ENCODE results near the gene MYO9A.
"Not testable (repeated sequence)": the region's sequence is repeated elsewhere in the genome, so short reads cannot be mapped to it uniquely, and the experiment has no call there.

MYO9A gene

DNA sequence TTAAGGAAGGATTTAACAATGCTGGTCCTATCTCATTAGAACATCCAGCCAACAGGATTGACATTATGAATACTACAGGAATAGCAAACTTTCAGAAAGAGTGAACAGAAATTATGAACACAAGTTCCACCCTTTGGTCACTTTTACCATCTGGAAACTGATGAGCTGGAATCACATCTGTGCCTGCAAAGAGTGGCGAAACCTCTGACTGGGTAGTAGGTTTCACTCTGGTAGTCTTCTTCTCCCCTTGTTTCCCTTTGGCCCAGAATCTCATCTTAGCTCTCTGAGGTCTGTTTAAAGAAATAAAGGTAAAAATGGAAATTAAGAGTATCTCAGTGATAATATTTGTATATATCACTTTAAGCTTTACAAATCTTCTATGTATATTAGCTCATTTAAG is 234.5 kb downstream of the MYO9A start:
- no peak overlapping the region for H3K27ac ChIP-seq
- H3K36me3 ChIP-seq: no peaks in the 10 kb centered on the region
- no peak for TF ChIP-seq CTCF (IDR thresholded peaks at IDR 0.05)
- H3K4me3 ChIP-seq (ENCODE audit: low read depth in 1 of 2, low read length in 1 of 2): no peak overlapping the region
- H3K9me3 ChIP-seq: no peaks in the 10 kb centered on the region
- H3K4me1 ChIP-seq (ENCODE audit: control insufficient read depth in 1 of 2, insufficient read depth in 1 of 2, low read depth in 1 of 2, low read length in 1 of 2): no peaks in the 10 kb centered on the region
- no peaks in the 10 kb centered on the region for H3K27me3 ChIP-seq

- H3K27ac ChIP-seq: no peak overlapping the region
- H3K4me3 ChIP-seq (ENCODE audit: low read depth in 1 of 2, low read length in 1 of 2): no peak overlapping the region
- H3K27me3 ChIP-seq: no peaks in the 10 kb centered on the region
- no peaks in the 10 kb centered on the region for H3K36me3 ChIP-seq
- no peaks in the 10 kb centered on the region for H3K9me3 ChIP-seq
- TF ChIP-seq CTCF (IDR thresholded peaks at IDR 0.05): no peak
- H3K4me1 ChIP-seq (ENCODE audit: control insufficient read depth in 1 of 2, insufficient read depth in 1 of 2, low read depth in 1 of 2, low read length in 1 of 2): no peaks in the 10 kb centered on the region
Measured at GRCh38 chr15:71880276-71880675, 237.7 kb downstream of the MYO9A start.

DNA sequence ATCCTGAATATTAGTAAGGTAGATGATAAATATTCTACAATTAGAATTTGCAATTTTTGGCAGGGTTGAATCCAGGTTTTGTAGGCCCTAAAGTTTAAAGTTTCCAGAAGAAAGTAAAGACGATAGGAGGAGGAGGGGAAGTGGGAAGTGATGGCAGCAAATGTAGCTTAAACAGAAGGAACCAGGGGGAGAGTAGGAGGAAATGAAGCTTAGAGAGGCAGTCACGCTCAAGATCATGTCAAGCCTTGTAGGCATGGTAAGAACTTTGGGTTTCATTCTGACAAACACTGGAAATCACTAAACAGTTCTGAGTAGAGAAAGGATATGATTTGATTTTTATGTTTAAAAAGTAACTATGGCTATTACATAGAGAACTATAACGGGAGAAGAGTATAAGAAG is 243.7 kb downstream of the MYO9A start:
- Histone ChIP-seq H3K27me3 (no peaks in the 10 kb centered on the region), H3K4me1 (ENCODE audit: control insufficient read depth in 1 of 2, insufficient read depth in 1 of 2, low read depth in 1 of 2, low read length in 1 of 2) (no peaks in the 10 kb centered on the region), H3K36me3 (no peaks in the 10 kb centered on the region), H3K27ac (no peak overlapping the region), H3K9me3 (no peaks in the 10 kb centered on the region), H3K4me3 (ENCODE audit: low read depth in 1 of 2, low read length in 1 of 2) (no peak overlapping the region)
- TF ChIP-seq CTCF (IDR thresholded peaks at IDR 0.05): no peak

DNA sequence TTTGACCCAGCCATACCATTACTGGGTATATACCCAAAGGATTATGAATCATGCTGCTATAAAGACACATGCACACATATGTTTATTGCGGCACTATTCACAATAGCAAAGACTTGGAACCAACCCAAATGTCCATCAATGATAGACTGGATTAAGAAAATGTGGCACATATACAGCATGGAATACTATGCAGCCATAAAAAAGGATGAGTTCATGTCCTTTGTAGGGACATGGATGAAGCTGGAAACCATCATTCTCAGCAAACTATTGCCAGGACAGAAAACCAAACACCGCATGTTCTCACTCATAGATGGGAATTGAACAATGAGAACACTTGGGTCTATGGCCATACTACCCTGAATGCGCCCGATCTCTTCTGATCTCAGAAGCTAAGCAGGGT is 259.7 kb downstream of the MYO9A start:
- not testable (repeated sequence) for H3K27ac ChIP-seq; H3K4me3 ChIP-seq (ENCODE audit: low read depth in 1 of 2, low read length in 1 of 2); H3K27me3 ChIP-seq; H3K9me3 ChIP-seq; H3K36me3 ChIP-seq; H3K4me1 ChIP-seq (ENCODE audit: control insufficient read depth in 1 of 2, insufficient read depth in 1 of 2, low read depth in 1 of 2, low read length in 1 of 2)

- no peaks in the 10 kb centered on the region for H3K27me3 ChIP-seq
- TF ChIP-seq CTCF (IDR thresholded peaks at IDR 0.05): no peak
- no peaks in the 10 kb centered on the region for H3K9me3 ChIP-seq
- peaks cover 3% of the 10 kb centered on the region for H3K36me3 ChIP-seq
- H3K4me1 ChIP-seq (ENCODE audit: control insufficient read depth in 1 of 2, insufficient read depth in 1 of 2, low read depth in 1 of 2, low read length in 1 of 2): no peaks in the 10 kb centered on the region
- H3K27ac ChIP-seq: no peak overlapping the region
- no peak overlapping the region for H3K4me3 ChIP-seq (ENCODE audit: low read depth in 1 of 2, low read length in 1 of 2)
Measured at GRCh38 chr15:71853543-71853942, 264.4 kb downstream of the MYO9A start.

GRCh38 chr15:71844916-71845315 is 273.0 kb downstream of the MYO9A start:
- Histone ChIP-seq H3K9me3 (no peaks in the 10 kb centered on the region), H3K27ac (no peak overlapping the region), H3K36me3 (peaks cover 5% of the 10 kb centered on the region), H3K4me3 (ENCODE audit: low read depth in 1 of 2, low read length in 1 of 2) (no peak overlapping the region), H3K27me3 (no peaks in the 10 kb centered on the region), H3K4me1 (ENCODE audit: control insufficient read depth in 1 of 2, insufficient read depth in 1 of 2, low read depth in 1 of 2, low read length in 1 of 2) (no peaks in the 10 kb centered on the region)
- no peak for TF ChIP-seq CTCF (IDR thresholded peaks at IDR 0.05)
